Activated B cell treated with CpG ODN at 0.5 μM for 24 hours (primary cell): Measurements from ENCODE around the gene FRRS1. TPM values are rescaled to one million over a fixed set of nuclear protein-coding genes. Genes with fewer than 3 reads are reported as not detected.

Experiments
- ATAC-seq: fragments of 200-7000 bp; cut with Tn5 transposase; one replicate; pipeline ENCODE4 v1.10.0; 2021; ENCODE audit warnings: low read depth, mild to moderate bottlenecking, moderate library complexity
- CTCF ChIA-PET: fragments of 350-600 bp; sonication (Branson Sonifier 250); formaldehyde crosslinking; loops from one replicate; lab custom pipeline; 2021; ENCODE audit warnings: antibody characterized with exemption; lab: Charles Lee
- POLR2A ChIA-PET: fragments of 350-600 bp; sonication (Branson Sonifier 250); formaldehyde crosslinking; loops from one replicate; lab custom pipeline; 2021; ENCODE audit warnings: antibody characterized with exemption; lab: Charles Lee
- DNase-seq: peaks from one replicate; pipeline ENCODE4 v3.0.0; 2022
- H3K27ac Mint-ChIP-seq: one replicate; pipeline ENCODE4 v1.8.0; 2020; ENCODE audit warnings: mixed read lengths
- H3K27me3 Mint-ChIP-seq: one replicate; pipeline ENCODE4 v1.8.0; 2021; ENCODE audit warnings: mixed read lengths
- H3K36me3 Mint-ChIP-seq: one replicate; pipeline ENCODE4 v1.8.0; 2021; ENCODE audit warnings: low read depth, mixed read lengths
- H3K4me1 Mint-ChIP-seq: one replicate; pipeline ENCODE4 v1.8.0; 2021; ENCODE audit warnings: mixed read lengths
- H3K4me3 Mint-ChIP-seq: one replicate; pipeline ENCODE4 v1.8.0; 2020; ENCODE audit warnings: mild to moderate bottlenecking, mixed read lengths
- H3K9me3 Mint-ChIP-seq: one replicate; pipeline ENCODE4 v1.8.0; 2020; ENCODE audit warnings: mixed read lengths
- CTCF ChIP-seq: fragments of 200-600 bp; IDR thresholded peaks from one replicate; pipeline ENCODE4 v1.8.0; 2022; ENCODE audit warnings: antibody characterized with exemption, mild to moderate bottlenecking
- intact Hi-C: fragments of 100-400 bp; cut with micrococcal nuclease; formaldehyde crosslinking; loops from one replicate; pipeline ENCODE4 v1.15.1; 2024
- total RNA-seq: library from RNA; stranded (reverse); gene quantifications from 2 replicates; pipeline ENCODE4 v1.2.3, GENCODE V29; 2022

Gene FRRS1
- total RNA-seq, 1 donor from 2014 or later = 1.1 TPM

- no peak for ATAC-seq
- Mint-ChIP-seq H3K9me3 (peaks cover 9% of the 10 kb centered on the region), H3K36me3 (no peaks in the 10 kb centered on the region), H3K4me1 (peaks cover 13% of the 10 kb centered on the region), H3K4me3 (no peak overlapping the region), H3K27ac (no peak overlapping the region), H3K27me3 (no peaks in the 10 kb centered on the region)
- intact Hi-C loops = no loop called here
- DNase-seq = no peak
- no peak for TF ChIP-seq CTCF
- POLR2A ChIA-PET = no interaction called here
- CTCF ChIA-PET = no interaction called here
Measured at GRCh38 chr1:99758073-99758511, 8.3 kb downstream of the FRRS1 start.

GRCh38 chr1:99756598-99756997 is 9.8 kb downstream of the FRRS1 start:
- ATAC-seq = no peak
- peaks cover 13% of the 10 kb centered on the region for H3K4me1 Mint-ChIP-seq
- H3K9me3 Mint-ChIP-seq = peaks cover 9% of the 10 kb centered on the region
- H3K27me3 Mint-ChIP-seq = no peaks in the 10 kb centered on the region
- no peak overlapping the region for H3K27ac Mint-ChIP-seq
- DNase-seq = no peak
- no peak overlapping the region for H3K4me3 Mint-ChIP-seq
- ChIA-PET CTCF (no interaction called here), POLR2A (no interaction called here)
- intact Hi-C loops = no loop called here
- no peak for TF ChIP-seq CTCF
- H3K36me3 Mint-ChIP-seq = no peaks in the 10 kb centered on the region

- H3K27me3 Mint-ChIP-seq = no peaks in the 10 kb centered on the region
- peaks cover 9% of the 10 kb centered on the region for H3K9me3 Mint-ChIP-seq
- intact Hi-C loops = no loop called here
- DNase-seq (no peak), ATAC-seq (no peak)
- POLR2A ChIA-PET = no interaction called here
- peaks cover 13% of the 10 kb centered on the region for H3K4me1 Mint-ChIP-seq
- H3K4me3 Mint-ChIP-seq = no peak overlapping the region
- CTCF ChIA-PET = no interaction called here
- no peak for TF ChIP-seq CTCF
- no peaks in the 10 kb centered on the region for H3K36me3 Mint-ChIP-seq
- no peak overlapping the region for H3K27ac Mint-ChIP-seq
Measured at GRCh38 chr1:99755664-99756063, 10.8 kb downstream of the FRRS1 start.

GRCh38 chr1:99754697-99755096 is 11.7 kb downstream of the FRRS1 start:
- DNase-seq (no peak), ATAC-seq (no peak)
- no peak overlapping the region for H3K27ac Mint-ChIP-seq
- no peak overlapping the region for H3K4me3 Mint-ChIP-seq
- CTCF ChIA-PET = no interaction called here
- intact Hi-C loops = no loop called here
- POLR2A ChIA-PET = no interaction called here
- peaks cover 13% of the 10 kb centered on the region for H3K4me1 Mint-ChIP-seq
- no peak for TF ChIP-seq CTCF
- no peaks in the 10 kb centered on the region for H3K36me3 Mint-ChIP-seq
- H3K27me3 Mint-ChIP-seq = no peaks in the 10 kb centered on the region
- peaks cover 7% of the 10 kb centered on the region for H3K9me3 Mint-ChIP-seq

- CTCF ChIA-PET = no interaction called here
- Mint-ChIP-seq H3K27me3 (no peaks in the 10 kb centered on the region), H3K36me3 (no peaks in the 10 kb centered on the region), H3K4me3 (no peak overlapping the region), H3K27ac (no peak overlapping the region), H3K9me3 (peaks cover 3% of the 10 kb centered on the region), H3K4me1 (peaks cover 12% of the 10 kb centered on the region)
- DNase-seq (no peak), ATAC-seq (no peak)
- POLR2A ChIA-PET = no interaction called here
- intact Hi-C loops = no loop called here
- TF ChIP-seq CTCF = no peak
Measured at GRCh38 chr1:99754055-99754626, 12.3 kb downstream of the FRRS1 start.
